Right ventricle myocardium inferior (tissue), 1 donor: ENCODE data around the gene IDI1. TPM values are rescaled to one million over a fixed set of nuclear protein-coding genes. Genes with fewer than 3 reads are reported as not detected.
"Not testable (repeated sequence)": the region's sequence is repeated elsewhere in the genome, so short reads cannot be mapped to it uniquely, and the experiment has no call there.

ENCODE experiments used
- ATAC-seq: fragments of 200-7000 bp; cut with Tn5 transposase; one replicate; pipeline ENCODE4 v1.9.1; 2020; ENCODE audit warnings: mild to moderate bottlenecking, moderate library complexity
- DNase-seq: peaks from one replicate; pipeline ENCODE4 v3.0.0; 2021; ENCODE audit errors: missing footprints
- intact Hi-C: fragments of 100-400 bp; cut with DNase I; formaldehyde crosslinking; loops from one replicate; pipeline ENCODE4 v1.11.0; 2022
- total RNA-seq: library from RNA; stranded (reverse); fragmentation: NEBNext Ultra II Directional; extraction: Animal tissue kit (Norgen Biotek cat#: 25700); gene quantifications from one replicate; pipeline ENCODE4 v1.2.1, GENCODE V29; 2021
- donor health status: DM: no; HTN: yes; CAD: no; lungs with severe emphysema.

The IDI1 gene
- total RNA-seq, 1 donor from 2014 or later, result 14.6 TPM

DNA sequence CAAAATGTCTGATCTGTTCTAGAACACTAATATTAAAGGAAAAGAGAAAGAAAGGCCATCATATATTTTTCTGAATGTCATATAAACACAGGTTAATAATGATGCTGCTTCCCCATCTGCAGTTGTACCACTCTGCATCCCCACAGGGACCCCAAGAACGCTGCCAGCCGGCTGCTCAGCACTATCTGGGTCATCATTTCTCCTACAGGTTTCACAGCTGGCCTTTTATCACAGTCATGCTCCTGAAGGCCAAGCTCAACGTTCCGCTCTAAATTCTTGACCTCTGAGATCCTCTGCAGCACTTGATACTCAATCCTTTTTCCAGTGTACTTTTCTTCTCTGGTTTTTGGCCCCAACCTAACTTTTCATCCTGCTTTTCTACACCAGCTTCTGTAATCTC is 4.8 kb downstream of the IDI1 start:
- intact Hi-C loops, result no loop called here
- DNase-seq (no peak), ATAC-seq (no peak)

DNA sequence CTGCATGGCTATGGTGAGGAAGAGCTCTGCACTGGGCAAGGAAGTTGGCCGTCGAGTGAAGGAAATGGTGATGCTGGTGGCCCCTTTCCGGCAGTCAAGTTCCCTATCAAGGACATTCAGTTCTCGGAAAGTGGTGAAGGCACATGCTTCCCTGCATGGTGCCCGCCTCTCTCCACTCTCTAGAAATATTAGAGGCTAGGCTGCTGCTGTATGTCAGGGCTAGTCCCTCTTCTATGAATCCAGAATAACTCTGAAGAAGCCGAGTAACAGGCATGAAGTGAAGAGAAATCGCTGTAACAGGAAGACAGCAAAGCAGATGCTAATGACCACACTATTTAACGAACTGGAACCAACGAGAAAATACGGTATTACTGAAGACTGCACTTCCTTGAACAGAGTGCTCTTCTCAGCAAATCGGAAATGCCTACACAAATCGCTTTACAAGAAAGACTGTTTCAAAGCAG is 5.4 kb downstream of the IDI1 start:
- ATAC-seq, result peak; percentile 73
- DNase-seq, result peak; percentile 80
- intact Hi-C loops, result no loop called here

DNA sequence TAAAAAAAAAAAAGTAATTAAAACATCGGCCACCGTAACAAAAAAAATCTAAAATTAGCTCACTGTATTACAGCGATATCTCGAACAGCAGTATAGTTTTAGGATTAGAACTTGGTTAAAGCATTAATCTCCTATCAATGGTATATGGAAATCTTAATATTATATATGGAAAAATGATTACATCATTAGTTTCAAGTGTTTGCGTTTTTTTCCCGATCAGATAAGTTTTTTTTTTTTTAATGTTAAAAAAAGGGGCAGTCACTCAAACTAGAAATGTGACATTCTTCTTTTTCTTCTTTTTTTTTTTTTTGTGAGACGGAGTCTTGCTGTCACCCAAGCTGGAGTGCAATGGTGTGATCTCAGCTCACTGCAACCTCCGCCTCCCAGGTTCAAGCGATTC is 7.4 kb downstream of the IDI1 start:
- DNase-seq (no peak), ATAC-seq (no peak)
- intact Hi-C loops, result no loop called here

DNA sequence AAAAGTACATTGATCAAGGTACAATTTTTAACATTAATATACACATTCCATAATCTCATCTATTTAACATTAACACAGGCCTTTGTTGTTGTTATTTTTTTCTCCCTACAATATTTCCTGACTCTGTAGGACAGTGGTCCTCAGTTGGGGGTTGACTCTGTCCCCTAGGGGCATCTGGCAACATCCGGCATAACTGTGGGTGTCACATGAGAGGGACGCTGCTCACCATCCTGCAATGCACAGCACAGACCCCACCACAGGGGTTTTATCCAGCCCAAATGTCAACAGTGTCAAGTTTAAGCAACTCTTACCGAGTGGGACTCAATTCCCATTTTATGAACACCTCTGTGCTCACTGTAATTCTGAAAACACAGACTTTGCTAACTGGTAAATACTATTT is 8.8 kb downstream of the IDI1 start:
- ATAC-seq (no peak), DNase-seq (no peak)
- intact Hi-C loops, result no loop called here

DNA sequence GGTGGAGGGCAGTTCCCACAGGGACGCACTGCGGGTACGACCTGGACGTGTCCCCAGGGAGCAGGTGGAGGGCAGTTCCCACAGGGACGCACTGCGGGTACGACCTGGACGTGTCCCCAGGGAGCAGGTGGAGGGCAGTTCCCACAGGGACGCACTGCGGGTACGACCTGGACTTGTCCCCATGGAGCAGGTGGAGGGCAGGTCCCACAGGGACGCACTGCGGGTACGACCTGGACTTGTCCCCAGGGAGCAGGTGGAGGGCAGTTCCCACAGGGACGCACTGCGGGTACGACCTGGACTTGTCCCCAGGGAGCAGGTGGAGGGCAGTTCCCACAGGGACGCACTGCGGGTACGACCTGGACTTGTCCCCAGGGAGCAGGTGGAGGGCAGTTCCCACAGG is 10.2 kb downstream of the IDI1 start:
- intact Hi-C loops, ATAC-seq, DNase-seq: not testable (repeated sequence)

DNA sequence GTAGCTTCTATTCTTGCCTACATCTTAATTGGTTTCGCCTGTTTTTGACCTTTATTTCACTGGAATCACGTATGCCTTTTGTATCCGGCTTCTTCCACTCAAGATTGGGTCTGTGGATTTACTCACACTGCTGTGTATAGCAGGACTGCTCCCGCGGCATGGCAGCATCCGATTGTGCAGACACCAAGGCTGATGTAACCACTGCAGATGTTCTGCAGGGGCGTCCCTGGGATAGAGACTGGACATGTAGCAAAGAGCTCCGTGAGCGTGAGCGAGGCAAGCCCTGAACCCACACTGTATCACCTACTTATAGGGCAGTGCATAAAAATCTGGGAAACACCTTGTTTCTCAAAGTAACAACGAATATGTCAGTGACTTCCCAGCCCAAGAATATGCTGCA is 11.8 kb downstream of the IDI1 start:
- intact Hi-C loops, result no loop called here
- DNase-seq, result no peak
- no peak for ATAC-seq

DNA sequence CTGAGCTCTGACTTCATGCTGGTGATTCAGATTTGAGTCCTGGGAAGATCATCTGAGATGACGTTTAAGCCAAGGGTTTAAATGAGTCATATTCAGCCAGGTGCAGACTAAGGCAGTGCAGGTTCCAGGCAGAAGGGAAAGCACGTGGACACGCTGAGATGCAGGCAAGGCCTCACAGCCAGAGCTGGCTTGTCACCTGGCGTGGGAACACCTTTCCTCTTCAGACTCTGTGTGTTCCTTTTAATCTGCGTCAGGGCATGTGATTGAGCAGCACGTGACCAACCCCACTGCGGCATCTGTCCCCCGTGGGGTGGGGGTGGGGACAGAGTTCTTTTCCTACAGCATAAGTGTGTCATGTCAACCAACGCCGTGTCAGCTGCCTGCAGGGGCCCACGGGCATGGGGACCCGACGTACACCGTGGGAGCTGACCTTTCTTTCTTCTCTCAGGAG is 12.6 kb downstream of the IDI1 start:
- DNase-seq (no peak), ATAC-seq (no peak)
- intact Hi-C loops, result no loop called here

DNA sequence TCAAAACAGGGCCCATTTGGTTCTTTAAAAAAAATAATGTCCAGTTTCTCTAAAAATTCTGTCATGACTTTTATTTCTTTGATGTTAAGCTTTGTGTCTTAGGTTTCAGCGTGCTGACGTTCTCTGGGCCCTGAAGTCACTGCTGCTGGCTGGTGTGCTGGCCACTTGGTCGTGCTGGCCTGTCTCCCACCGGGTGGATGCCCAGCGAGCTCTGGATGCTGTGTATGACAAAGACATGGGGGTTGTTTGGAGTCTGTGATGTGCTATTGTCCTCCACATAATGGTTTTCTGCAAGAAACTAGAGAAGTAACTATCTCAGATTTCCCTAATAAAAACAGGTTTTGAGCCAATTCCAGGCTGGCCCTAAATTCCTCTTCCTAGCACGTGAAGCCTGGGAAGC is 13.7 kb downstream of the IDI1 start:
- ATAC-seq (no peak), DNase-seq (no peak)
- intact Hi-C loops, result no loop called here

DNA sequence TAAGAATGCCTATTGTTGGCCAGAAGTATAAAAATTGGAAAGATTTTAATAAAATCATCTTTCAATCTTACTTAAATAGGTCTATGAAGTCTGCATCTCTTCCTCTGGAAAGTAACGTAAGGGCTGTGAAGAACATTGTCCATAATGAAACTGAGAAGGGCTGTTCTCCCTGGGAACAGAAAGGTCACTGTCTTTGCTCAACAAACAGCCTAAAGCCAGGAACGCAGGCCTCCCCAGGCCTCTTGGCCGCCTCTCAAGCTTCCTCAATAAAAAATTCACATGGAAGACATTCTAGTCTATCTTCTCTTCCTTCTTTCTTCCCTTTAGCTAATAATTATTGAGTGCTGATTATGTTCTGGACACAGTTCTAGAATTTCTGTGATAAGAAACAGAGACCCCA is 14.2 kb downstream of the IDI1 start:
- DNase-seq (no peak), ATAC-seq (no peak)
- intact Hi-C loops, result no loop called here

DNA sequence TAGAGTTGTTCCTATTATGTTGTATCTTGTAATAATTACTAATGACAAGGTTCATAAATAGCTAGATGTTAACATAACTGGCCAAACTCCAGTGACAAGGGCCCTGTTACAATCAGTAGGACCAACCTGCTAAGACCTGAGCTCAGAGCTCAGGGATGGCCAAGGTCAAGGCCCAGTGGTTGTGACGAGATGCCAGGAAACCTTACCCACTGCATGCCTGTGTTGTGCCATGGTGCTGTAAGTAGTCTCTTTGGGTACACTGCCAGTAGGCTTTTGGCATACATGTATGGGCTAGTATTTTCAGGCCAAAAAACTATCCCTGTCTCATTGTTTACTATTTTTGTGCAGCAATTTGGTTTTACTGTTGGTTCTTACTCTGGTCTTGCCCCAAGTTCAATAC is 15.3 kb downstream of the IDI1 start:
- peak; percentile 52 for ATAC-seq
- no peak for DNase-seq
- intact Hi-C loops, result no loop called here

DNA sequence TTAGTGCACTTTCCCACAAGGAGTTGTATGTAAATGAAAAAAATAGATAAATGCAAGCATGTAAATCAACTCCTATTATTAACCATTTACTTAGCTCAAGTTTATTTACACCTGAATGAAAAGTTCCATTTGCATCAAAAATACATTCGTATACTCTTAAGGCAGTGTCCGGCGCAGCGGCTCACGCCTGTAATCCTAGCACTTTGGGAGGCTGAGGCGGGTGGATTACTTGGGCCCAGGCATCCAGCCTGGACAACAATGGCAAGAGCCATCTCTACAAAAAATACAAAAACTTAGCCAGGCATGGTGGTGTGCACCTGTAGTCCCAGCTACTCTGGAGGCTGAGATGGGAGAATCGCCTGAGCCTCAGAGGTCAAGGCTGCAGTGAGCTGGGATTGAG is 19.1 kb downstream of the IDI1 start:
- intact Hi-C loops, result no loop called here
- DNase-seq (no peak), ATAC-seq (no peak)

DNA sequence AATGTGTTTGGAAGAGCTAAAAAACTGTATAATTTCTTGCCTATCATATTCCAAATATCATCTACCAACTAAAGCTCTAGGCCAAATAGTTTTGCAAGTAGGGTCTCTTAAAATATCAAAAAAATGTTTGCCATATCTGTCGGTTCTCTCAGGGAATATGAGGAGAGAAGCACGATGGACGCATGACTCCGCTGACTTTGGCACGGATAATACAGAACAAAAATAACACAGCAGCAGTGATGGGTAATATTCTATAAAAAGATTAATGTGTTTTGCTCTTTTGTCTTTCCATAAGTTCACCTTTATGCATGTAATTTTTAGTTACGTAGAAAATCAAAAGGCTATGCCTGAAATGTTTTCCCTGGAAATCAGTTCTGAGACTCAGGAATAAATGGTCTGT is 22.3 kb downstream of the IDI1 start:
- intact Hi-C loops, result no loop called here
- DNase-seq, result no peak

DNA sequence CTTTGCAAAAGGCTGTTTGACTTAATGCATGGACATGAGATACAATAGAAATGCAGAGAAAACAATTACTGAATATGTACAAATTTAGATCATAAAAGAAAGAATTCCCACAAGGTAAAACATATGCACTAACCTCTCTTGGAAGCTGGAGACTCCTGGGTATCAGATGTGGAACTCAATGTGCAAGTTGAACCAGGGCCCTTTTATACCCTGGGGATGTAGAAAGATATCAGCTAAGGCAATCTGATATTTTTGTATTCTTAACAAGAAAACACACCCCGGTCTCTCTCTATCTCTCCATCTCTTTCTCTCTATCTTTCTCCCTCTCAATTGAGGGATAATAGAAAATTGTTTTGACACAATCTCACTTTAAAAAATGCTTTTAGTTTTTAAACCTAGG is 23.2 kb downstream of the IDI1 start, which contains the start of gene IDI2:
IDI2 (minus strand) TSS at position 177 of the 400 bp plus-strand sequence. CDS start 1,136 bp downstream, outside the sequence.
- ATAC-seq, result no peak
- DNase-seq, result no peak
- intact Hi-C loops, result no loop called here

More for the DNA sequence above, 22.3 kb downstream of the IDI1 start:
- ATAC-seq, result no peak

DNA sequence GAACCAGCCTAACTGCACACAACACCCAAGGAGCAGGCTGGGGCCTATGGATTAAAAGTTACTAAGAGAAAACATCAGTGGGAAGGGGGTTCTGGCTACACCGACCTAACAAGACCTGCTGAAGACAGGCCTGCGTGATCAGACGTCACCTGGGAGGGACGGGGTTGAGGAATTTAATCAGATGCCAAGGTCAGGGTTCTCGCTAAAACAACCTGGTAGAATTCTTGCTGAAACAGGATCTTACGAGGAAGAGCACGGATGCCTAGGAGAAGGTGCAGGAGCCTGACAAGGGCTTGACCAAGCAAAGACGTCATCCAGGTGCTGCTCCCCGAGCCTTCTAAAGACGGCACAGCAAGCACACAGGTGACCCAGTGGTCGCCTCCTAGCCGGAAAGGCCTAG is 24.8 kb downstream of the IDI1 start:
- intact Hi-C loops, result no loop called here
- no peak for ATAC-seq
- no peak for DNase-seq

DNA sequence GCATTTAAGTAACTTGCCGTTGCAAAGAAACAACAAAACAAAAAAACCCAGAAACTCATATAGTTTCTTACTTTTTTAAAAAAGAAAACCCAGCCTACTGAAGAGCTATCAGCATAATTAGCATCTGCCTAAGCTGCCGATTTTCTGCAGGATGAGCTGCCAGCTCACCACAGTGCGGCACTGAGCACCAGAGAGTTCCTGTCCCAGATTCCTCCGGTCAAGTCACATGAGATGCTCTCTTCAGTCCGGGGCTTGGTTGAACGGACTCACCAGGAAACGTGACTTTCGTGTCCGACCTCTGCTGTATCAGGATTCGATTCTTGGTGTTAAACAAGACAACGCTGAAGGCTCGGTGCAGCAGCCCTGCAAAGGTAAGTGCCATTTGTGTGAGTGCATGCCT is 26.5 kb downstream of the IDI1 start:
- ATAC-seq (peak; percentile 67), DNase-seq (no peak)
- intact Hi-C loops, result no loop called here

DNA sequence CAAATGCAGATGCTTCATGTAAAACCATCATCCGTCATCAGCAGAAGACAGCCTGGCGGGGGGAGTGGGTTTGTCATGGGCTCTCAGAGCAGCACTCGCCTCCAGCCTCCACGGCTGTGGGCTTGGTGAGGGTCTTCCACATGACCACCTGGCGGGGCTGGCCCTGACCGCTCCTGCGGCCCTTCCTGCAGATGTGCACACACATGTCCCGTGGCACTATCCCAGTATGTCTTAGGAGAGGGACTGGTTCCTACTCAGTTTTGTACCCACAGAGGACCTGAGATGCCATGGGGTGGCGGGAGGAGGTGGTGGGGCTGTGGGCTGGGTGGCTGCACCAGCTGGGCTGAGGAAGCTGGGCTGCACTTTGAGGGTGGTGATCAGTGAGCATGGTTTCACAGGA is 28.0 kb downstream of the IDI1 start:
- intact Hi-C loops, result no loop called here
- DNase-seq (no peak), ATAC-seq (no peak)

DNA sequence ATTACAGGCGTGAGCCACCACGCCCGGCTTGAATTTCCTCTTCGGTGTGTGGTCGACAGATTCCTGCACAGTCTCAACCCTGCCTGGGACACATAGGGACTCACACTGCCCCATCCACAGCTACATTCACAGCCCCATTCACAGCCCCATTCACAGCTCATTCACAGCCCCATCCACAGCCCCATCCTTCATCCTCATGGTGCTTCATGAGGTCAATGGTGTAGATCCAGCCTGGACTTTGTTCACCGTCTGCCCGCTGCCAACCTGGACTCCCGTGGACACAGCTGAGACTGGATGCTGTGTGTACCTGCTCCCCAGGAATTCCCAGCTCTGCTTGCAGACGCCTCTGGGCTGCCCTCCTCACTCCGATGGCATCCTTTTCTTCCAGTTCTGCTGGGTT is 28.5 kb downstream of the IDI1 start:
- DNase-seq, result no peak
- intact Hi-C loops, result no loop called here
- ATAC-seq, result no peak

DNA sequence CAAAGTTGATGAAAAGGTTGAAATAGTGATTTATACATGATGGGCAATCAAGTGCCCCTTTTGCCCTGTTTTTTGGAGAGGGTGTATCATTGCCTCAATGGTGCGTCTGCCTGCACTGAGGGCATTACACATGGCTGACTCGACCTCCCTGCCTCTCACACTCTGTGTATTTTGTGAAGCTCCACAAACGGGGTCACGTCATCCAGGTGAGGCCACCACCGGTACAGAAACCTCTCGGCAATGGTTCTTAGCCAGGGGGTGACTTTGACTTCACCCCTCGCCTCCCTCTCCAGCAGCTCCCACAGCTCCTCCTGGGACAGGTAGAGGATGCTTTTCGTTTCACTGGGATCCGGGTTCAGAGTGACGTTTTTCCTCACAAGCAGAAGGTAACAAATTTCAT is 29.6 kb downstream of the IDI1 start:
- ATAC-seq (no peak), DNase-seq (no peak)
- intact Hi-C loops, result no loop called here

DNA sequence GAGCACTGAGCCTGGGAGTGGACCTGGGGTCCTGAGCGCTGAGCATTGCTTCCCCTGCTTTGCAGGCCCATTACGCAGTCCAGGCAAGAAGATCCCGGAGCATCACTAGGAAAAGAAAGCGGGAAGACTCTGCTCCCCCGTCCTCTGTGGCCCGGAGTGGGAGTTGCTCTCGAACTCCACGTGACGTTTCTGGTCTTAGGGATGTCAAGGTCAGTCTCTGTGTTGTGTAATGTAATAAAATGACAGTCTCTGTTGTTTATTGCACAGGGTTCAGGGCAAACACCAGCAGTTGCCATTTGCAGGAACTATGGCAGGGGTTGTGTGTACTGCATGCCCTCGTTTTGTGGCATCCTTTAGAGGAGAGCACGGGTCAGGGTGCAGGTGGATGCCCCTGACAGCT is 33.2 kb downstream of the IDI1 start:
- no peak for DNase-seq
- ATAC-seq, result no peak
- intact Hi-C loops, result no loop called here

DNA sequence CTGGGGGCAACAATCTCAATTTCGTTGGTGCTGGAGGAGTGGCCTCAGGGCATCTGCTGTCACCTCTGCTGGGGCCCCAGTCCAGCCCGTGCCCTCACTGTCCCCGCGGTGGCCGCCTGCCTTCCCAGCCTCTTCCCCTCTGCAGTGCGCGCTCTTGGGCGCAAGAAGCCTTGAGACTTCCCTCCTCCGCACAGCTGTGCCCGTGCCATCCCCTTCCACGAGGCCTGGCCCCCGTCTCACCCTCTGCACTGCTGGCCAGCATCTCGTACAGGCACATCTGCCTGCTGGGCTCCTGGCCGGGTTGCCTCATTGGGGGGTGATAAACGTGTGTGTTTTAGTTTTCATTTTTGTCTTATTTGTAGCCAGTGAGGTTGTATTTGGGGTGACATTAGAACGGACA is 37.2 kb downstream of the IDI1 start:
- no peak for ATAC-seq
- DNase-seq, result no peak
- intact Hi-C loops, result no loop called here

DNA sequence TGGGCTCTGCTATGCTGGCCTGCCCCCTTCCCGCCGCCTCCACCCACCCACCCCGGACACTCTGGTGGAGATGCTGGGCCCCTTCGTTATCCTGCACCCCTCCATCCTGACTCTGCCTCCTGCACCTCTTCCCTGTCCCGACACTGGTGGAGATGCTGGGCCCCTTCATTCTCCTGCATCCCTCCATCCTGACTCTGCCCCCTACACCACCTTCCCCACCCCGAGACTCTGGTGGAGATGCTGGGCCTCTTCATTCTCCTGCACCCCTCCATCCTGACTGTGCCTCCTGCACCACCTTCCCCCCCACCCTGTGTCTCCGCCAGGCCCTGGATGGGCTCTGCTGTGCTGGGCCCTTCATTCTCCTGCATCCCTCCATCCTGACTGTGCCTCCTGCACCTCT is 38.2 kb downstream of the IDI1 start:
- no peak for ATAC-seq
- DNase-seq, result no peak
- intact Hi-C loops, result no loop called here

DNA sequence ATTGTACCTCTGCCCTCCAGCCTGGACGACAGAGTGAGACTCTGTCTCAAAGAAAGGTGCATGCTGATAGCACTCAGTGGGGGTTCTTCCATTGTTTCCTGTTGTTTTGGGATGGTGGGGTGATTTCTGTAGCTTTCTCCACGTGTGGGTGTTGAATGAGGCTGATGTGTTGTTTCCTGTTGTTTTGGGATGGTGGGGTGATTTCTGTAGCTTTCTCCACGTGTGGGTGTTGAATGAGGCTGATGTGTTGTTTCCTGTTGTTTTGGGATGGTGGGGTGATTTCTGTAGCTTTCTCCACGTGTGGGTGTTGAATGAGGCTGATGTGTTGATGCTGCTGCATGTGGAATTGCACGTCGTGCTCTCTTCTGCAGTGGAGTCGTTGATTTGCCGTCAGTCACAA is 39.0 kb downstream of the IDI1 start:
- DNase-seq, ATAC-seq, intact Hi-C loops: not testable (repeated sequence)
